GM21360 (cell line): Measurements from ENCODE around the gene UXS1.
"Not testable (repeated sequence)": the region's sequence is repeated elsewhere in the genome, so short reads cannot be mapped to it uniquely, and the experiment has no call there.

Source experiments
- ATAC-seq: cut with Tn5 transposase; IDR thresholded peaks from one replicate; pipeline ENCODE4 v1.9.1; 2021; ENCODE audit warnings: mild to moderate bottlenecking, moderate library complexity; ENCODE audit not compliant: unreplicated experiment

UXS1 gene

DNA sequence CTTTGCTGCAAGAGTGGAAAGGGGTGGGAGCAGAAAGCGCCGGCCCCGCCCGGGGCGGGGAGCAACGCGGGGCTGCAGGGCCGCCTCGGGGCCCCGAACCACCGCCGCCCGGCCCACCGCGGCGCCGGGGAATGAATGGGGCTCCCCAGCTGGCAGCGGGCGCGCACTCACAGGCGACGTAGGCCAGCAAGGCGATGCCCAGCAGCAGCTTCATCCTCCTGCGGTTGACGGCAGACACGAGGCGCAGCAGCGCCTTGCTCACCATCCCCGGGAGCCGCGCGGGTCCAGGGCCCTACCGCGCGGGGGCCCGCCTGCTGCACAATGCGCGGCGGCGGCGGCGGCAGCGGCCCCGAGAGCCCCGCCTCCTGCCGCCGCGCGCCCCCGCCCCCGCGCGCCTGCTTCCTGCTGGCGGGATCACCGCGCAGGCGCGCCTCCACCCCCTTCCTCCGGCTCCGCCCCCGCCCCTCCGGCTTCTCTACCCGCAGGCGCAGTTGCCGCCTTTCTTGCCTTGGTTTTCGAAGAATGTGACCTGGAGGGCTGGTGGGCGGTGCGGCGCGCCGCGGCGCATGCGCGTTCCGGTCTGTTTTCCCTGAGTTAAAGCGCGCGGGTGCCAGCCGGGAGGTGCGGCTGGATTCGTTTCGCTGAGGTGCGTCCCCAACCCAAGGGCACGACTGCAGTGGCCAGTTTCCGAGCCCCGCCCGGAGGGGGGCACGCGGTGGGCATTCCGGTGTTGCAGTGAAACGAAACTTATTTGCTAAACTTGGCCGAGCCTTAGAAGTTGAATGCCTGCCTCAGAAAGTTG is at the start of gene UXS1:
TSS of gene UXS1 (minus strand) at position 325 of the 802 bp plus-strand sequence. CDS start at position 265, 60 bp downstream.
- peak; percentile 66 for ATAC-seq

DNA sequence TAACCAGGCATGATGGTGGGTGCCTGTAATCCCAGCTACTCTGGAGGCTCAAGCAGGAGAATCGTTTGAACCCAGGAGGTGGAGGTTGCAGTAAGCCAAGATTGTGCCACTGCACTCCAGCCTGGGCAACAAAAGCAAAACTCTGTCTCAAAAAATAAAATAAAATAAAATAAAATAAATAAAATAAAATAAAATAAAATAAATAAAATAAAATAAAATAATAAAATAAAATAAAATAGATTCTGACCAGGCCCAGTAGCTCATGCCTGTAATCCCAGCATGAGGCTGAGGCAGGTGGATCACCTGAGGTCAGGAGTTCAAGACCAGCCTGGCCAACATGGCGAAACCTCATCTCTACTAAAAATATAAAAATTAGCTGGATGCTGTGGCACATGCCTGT is 45.4 kb upstream of the UXS1 start:
- ATAC-seq, result not testable (repeated sequence)

- ATAC-seq, result not testable (repeated sequence)
Observed at GRCh38 chr2:106235392-106235791, 41.3 kb upstream of the UXS1 start.

- ATAC-seq, result no peak
Observed at GRCh38 chr2:106233350-106233706, 39.2 kb upstream of the UXS1 start.

GRCh38 chr2:106232638-106233349 is 38.7 kb upstream of the UXS1 start:
- ATAC-seq, result no peak

DNA sequence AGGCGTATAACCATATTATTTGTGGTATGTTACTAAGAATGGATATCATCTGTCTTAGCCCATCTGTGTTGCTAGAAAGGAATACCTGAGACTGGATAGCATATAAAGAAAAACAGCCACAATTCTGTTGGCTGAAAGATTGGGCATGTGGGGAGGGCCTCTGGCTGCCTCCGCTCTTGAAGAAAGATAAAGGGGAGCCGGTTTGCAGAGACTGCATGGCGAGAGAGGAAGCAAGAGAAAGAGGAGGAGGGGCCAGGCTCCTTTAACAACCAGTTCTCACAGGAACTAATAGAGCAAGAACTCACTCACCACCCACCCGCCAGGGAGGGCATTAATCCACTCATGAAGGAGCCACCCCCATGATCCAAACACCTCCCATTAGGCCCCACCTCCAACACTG is 29.2 kb upstream of the UXS1 start:
- no peak for ATAC-seq

- ATAC-seq, result not testable (repeated sequence)
Observed at GRCh38 chr2:106222057-106222456, 28.0 kb upstream of the UXS1 start.

GRCh38 chr2:106219813-106220212 is 25.7 kb upstream of the UXS1 start:
- no peak for ATAC-seq

DNA sequence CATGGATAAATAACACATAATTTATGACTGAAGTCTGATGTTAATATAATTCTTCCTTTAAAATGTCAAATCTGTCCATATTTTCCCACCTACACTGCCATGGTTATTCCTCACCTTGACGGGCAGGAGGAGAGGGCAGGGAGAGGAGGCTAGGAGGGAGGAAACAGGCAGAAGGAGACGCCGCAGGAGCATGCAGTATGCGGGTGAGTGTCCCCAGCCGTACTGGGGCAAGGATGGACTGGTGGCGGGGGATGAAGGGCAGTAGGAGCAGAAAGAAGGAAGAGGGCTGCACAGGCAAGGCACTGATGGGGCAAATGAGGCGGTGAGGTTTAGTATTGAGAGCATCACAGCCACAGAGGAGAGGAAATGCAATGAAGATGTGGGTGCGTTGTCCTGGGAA is 25.1 kb upstream of the UXS1 start:
- not testable (repeated sequence) for ATAC-seq

DNA sequence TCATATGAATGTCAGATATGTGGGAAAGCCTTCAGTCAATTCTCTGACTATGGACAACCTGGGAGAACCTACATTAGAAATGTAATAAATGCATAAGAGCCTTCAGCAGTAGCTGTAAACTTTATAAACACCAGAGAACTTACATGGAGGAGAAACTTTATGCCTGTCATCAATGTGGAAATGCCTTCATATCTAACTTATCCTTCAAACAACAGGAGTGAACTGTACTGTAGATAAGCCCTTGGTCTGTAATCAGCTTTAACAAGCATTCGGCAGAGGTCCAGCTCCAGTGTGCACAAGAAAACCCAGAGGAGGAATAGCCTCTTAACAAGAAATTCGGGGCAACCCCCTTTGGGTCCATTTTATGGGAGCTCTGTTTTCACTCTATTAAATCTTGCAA is 14.8 kb upstream of the UXS1 start:
- ATAC-seq, result no peak

DNA sequence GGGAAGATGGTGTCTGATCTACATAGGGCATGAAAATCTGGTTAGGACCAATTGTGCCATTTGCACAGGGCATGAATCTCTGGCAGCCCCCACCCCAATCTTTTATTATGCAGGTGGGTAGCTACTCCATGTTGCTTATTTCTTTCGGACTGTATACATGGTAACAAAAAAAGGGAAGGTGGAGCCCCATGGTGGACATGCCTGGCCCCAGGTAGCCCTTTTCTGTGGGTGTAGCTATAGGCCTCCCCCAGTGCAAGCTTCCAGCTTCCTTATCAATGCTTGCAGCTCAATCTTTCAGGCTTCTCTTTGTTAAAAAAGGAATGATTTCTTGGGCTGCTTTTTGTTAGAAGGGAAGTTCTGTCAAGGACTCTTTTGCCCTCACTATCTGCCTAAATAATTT is 14.3 kb upstream of the UXS1 start:
- ATAC-seq, result no peak

DNA sequence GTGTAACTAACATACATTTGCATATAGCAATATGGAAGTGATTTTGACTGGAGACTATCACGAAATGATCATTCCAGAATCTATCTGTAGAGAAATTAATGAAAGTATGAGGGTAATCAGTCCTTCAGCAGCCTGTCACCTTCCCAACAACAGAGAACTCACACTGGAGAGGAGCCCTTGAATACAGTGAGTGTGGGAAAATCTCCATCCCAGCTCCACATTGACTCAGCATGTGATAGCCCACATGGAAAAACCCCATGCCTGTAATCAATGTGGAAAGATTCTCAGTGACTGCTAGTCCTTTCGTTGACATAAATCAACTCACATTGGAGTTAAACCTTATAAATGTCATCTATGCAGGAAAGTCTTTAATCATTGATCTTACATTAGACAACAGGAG is 13.1 kb upstream of the UXS1 start:
- no peak for ATAC-seq

- ATAC-seq, result no peak
Observed at GRCh38 chr2:106205488-106205887, 11.4 kb upstream of the UXS1 start.

- not testable (repeated sequence) for ATAC-seq
Observed at GRCh38 chr2:106204551-106204950, 10.4 kb upstream of the UXS1 start.

DNA sequence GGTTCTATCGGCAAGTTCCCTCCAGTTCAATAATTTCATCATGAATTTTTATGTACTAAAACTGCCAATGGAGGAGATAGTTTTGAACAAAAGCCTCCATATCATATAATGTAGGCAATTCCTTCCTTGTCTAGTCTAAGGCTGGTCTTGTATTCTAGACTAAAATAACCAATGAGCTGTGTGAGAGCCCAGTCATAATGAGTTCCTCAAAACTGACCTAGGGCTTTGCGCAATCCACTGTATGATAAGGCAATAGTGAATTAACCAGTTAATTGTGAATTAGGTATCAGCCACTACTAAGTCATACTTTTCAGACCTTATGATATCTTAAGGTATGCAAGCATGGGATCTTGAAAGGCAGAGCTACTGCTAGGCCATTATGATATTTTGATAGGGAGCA is 7.6 kb upstream of the UXS1 start:
- no peak for ATAC-seq

DNA sequence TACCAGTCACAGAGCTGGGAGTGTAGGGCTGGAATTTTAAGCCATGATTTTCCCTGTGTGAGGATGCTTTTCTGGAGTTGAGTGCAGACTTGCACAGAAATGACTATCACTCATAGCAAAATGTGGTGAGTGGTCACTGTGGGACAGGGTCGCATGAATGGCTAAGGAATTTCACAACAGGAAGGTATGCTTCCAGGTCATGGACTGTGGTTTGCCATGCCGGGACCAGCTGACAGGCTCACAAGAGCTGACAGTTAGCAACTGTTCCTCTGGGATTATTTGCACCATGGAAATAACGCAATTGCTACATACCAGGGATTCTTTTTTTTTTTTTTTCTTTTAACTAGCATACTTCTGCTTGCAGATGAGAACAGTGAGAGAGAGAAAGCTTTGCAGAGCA is 3.8 kb upstream of the UXS1 start:
- no peak for ATAC-seq

DNA sequence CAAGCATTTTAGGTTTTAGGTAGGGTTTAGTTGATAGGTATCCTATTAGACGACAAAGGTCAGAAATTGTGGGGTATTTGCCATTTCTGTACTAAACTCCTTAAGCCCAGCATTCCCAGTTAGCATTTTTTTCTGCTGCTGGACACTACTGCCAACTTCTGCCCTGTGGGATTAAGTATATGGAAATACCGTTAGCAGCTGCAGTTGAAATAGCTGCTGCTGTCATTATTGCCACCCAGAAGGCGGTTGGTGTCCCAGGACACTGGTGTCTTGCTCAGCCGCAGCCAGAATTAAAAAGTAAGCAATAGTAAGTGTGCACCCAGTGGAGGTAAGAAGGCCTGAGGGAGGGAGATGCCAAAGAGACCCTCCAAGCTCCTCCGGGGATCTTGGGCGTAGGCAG is 1.9 kb upstream of the UXS1 start:
- no peak for ATAC-seq

DNA sequence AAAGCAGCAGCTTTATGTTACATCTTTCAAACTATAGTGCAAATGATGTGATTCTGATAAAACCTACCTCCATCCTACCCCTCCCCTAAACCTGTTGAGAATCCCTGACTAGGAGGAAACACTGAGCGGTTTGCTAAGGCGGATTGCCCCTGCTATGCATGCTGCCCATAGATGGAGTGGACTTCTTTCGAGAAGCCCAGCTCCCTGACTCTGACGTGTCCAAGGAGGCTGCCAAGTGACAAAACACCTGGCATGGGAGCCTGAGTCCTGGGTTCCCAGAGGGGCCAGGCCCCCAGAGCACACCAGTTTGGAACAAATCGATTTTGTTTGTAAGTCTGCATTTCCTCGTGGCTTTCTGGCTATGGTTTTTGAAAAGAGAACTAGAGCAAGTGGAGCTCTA is 1.4 kb upstream of the UXS1 start:
- ATAC-seq, result no peak

DNA sequence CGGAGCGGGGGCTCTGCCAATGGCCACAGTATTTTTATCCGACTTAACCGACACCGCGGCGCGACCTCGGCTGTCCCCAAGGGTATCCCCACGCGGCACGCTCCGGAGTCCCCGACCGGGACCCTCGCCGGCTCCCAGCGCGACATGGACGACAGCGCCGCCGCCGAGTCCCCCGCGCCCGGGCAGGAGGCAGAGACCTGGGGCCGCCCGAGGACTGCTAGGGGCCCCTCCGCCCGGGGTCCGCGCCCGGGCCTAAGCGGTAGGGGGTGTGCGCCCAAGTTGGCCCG is 468 bp downstream of the UXS1 start:
- ATAC-seq, result no peak

DNA sequence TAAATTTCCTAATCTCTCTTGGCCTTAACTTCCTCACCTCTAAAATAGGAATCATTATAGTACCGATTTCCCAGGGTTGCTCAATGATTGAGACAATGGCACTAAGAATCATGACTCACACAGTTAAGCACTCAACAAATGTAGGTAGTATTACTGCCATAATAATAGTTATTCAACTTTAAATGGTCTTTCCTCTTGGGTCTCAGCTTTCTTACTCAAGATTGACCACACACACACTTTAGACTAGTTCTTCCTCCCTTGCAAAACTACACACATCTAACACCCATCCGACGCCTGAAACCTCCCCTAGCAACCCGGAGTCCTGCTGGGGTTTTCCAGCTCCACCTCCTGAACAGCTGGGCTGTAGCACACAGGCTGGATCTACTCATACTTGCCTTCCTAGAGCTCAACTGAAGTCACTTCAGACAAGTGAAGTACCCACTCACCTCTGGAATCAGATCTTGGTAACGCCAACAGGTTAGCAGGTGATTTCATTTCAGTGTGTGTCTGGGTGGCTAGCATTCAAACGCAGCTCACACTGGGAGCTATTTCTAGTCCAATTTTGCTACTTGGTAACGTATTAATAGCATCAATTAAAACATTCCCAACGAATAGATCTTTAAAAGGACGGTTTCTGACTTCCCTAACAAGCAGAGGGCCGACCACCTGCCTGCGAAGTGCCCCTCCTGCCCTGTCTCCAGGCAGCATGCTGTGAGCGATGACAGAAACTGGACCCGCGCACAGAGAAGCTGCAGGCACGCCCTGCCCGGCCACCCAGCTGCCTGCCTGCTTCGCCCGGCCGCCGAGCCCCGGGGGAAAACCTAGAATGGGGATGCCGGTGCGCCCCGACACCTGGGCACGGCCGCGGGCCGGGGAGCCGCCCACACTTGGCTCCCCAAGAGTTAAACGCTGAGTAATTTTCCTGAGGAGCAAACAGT is 1.1 kb downstream of the UXS1 start:
- peak; percentile 43 for ATAC-seq

GRCh38 chr2:106191511-106192016 is 2.5 kb downstream of the UXS1 start:
- no peak for ATAC-seq
